Tibial artery (tissue), 4 donors: ENCODE data around the gene CSH2.

Source experiments
- DNase-seq, 2 donors: peaks; one replicate each; pipeline ENCODE4 v3.0.0-alpha.2; 2019
- H3K27ac ChIP-seq, 2 donors: fragments of 200-600 bp; sonication (generic) in 1 of 2; 1 replicate in 1 of 2; 2 replicates in 1 of 2; pipeline ENCODE4 v1.5.1; 2018 to 2019; ENCODE audit warnings: mild to moderate bottlenecking in 1 of 2
- H3K27me3 ChIP-seq, 2 donors: fragments of 200-600 bp; sonication (generic) in 1 of 2; one replicate each; pipeline versions ENCODE4 v1.5.1 to v1.6.0; 2016 to 2019
- H3K36me3 ChIP-seq, 3 donors: fragments of 200-600 bp; sonication (generic) in 2 of 3; one replicate each; pipeline ENCODE4 v1.5.1; 2016 to 2019; ENCODE audit warnings: mild to moderate bottlenecking in 2 of 3
- H3K4me1 ChIP-seq, 4 donors: fragments of 200-600 bp; sonication (generic) in 2 of 4; 1 replicate in 3 of 4; 2 replicates in 1 of 4; pipeline ENCODE4 v1.5.1; 2016 to 2019
- H3K4me3 ChIP-seq, 2 donors: fragments of 200-600 bp; sonication (generic) in 1 of 2; 1 replicate in 1 of 2; 2 replicates in 1 of 2; pipeline ENCODE4 v1.5.1; 2018 to 2019; ENCODE audit warnings: mild to moderate bottlenecking in 2 of 2
- H3K9me3 ChIP-seq, 3 donors: fragments of 200-600 bp; sonication (generic) in 1 of 3; one replicate each; pipeline ENCODE4 v1.5.1; 2016 to 2019
- intact Hi-C: fragments of 100-400 bp; cut with DNase I; formaldehyde crosslinking; loops from one replicate; pipeline ENCODE4 v1.15.0; 2023; ENCODE audit warnings: low total_unique reads
- TF ChIP-seq, protein P1 (sequence below), 2 experiments: fragments of 200-600 bp in 1 of 2; fragments of 450-650 bp in 1 of 2; IDR thresholded peaks; one replicate each; pipeline ENCODE4 v1.5.1; 2017 to 2019; ENCODE audit warnings: antibody characterized with exemption in 2 of 2, mild to moderate bottlenecking in 1 of 2, moderate library complexity in 1 of 2

CSH2 gene

DNA sequence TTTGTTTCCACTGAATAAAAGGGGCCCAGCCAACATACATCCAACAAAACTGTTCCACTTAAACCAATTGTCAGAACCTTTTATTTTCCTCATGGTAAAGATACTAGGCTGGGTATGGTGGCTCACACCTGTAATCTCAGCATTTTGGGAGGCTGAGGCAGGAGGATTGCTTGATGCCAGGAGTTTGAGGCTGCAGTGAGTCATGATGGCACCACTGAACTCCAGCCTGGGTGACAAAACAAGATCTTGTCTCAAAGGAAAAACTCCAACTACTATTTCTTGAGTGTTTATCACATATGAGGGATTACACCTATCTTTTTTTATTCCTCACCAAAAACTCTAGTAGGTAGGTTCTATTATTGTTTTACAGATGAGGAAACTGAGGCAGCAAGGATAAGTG, 50.9 kb downstream of the CSH2 start:
- Histone ChIP-seq H3K36me3 (peaks cover 76 to 83% (median 77%) of the 10 kb centered on the region in 3 donors), H3K27me3 (no peaks in the 10 kb centered on the region), H3K9me3 (no peaks in the 10 kb centered on the region), H3K4me1 (peaks cover 0 to 15% (median 8%) of the 10 kb centered on the region in 4 donors), H3K27ac (no peak overlapping the region), H3K4me3 (no peak overlapping the region)
- DNase-seq = no peak
- intact Hi-C loops = no loop called here
- TF ChIP-seq, protein P1, sequence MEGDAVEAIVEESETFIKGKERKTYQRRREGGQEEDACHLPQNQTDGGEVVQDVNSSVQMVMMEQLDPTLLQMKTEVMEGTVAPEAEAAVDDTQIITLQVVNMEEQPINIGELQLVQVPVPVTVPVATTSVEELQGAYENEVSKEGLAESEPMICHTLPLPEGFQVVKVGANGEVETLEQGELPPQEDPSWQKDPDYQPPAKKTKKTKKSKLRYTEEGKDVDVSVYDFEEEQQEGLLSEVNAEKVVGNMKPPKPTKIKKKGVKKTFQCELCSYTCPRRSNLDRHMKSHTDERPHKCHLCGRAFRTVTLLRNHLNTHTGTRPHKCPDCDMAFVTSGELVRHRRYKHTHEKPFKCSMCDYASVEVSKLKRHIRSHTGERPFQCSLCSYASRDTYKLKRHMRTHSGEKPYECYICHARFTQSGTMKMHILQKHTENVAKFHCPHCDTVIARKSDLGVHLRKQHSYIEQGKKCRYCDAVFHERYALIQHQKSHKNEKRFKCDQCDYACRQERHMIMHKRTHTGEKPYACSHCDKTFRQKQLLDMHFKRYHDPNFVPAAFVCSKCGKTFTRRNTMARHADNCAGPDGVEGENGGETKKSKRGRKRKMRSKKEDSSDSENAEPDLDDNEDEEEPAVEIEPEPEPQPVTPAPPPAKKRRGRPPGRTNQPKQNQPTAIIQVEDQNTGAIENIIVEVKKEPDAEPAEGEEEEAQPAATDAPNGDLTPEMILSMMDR (IDR thresholded peaks at IDR 0.05) = no peak
